GM23338 (cell line): ENCODE data around the gene CCDC91.

ENCODE experiments used
- CREB1 ChIP-seq: fragments of 250-450 bp; sonication (Bioruptor Pico); IDR thresholded peaks from 2 replicates; pipeline ENCODE4 v1.5.0; 2020; ENCODE audit warnings: low read depth, mild to moderate bottlenecking, moderate library complexity
- CTCF ChIP-seq, 2 experiments: fragments of 200-600 bp in 1 of 2; sonication (generic) in 1 of 2; conservative IDR thresholded peaks; 2 replicates each; pipeline versions ENCODE4 v1.5.1 to v1.6.1; 2016 to 2017; ENCODE audit warnings: antibody characterized with exemption in 2 of 2, low read depth in 2 of 2, mild to moderate bottlenecking in 2 of 2, moderate library complexity in 1 of 2
- ETS1 ChIP-seq: IDR thresholded peaks from 2 replicates; pipeline ENCODE4 v1.6.1; 2016; ENCODE audit warnings: antibody characterized with exemption
- EZH2 ChIP-seq: fragments of 200-600 bp; sonication (generic); IDR thresholded peaks from one replicate; pipeline ENCODE4 v1.8.0; 2017; ENCODE audit warnings: antibody characterized with exemption, mild to moderate bottlenecking, low read depth; ENCODE audit not compliant: unreplicated experiment
- EZH2phosphoT487 ChIP-seq: fragments of 200-600 bp; sonication (generic); IDR thresholded peaks from one replicate; pipeline ENCODE4 v1.8.1; 2018; ENCODE audit warnings: antibody characterized with exemption; ENCODE audit not compliant: unreplicated experiment
- JUNB ChIP-seq: IDR thresholded peaks from one replicate; pipeline ENCODE4 v1.6.1; 2016; ENCODE audit warnings: antibody characterized with exemption; ENCODE audit not compliant: unreplicated experiment
- POLR2AphosphoS5 ChIP-seq: IDR thresholded peaks from 2 replicates; pipeline ENCODE4 v1.6.1; 2016; ENCODE audit warnings: antibody characterized with exemption, low read depth
- REST ChIP-seq: IDR thresholded peaks from one replicate; pipeline ENCODE4 v1.6.1; 2018; ENCODE audit warnings: antibody characterized with exemption; ENCODE audit not compliant: unreplicated experiment
- STAT1 ChIP-seq: IDR thresholded peaks from one replicate; pipeline ENCODE4 v1.6.1; 2016; ENCODE audit warnings: antibody characterized with exemption; ENCODE audit not compliant: unreplicated experiment

GRCh38 chr12:28367326-28367725 is 177.1 kb downstream of the CCDC91 start:
- no peak for TF ChIP-seq CTCF (conservative IDR thresholded peaks at IDR 0.05; ENCODE audit: low read depth in 2 of 2)
- no peak for TF ChIP-seq REST
- TF ChIP-seq POLR2AphosphoS5, result no peak
- no peak for TF ChIP-seq EZH2
- TF ChIP-seq STAT1, result no peak
- no peak for TF ChIP-seq CREB1
- no peak for TF ChIP-seq EZH2phosphoT487
- TF ChIP-seq JUNB, result no peak
- TF ChIP-seq ETS1, result no peak
